ENCODE data around the gene TUSC2.

TUSC2 gene

GRCh38 chr3:50354186-50354764 lies 26.3 kb upstream of the TUSC2 start:
- DNase-seq (ENCODE audit: low read depth): no peak

GRCh38 chr3:50353245-50354004 lies 25.4 kb upstream of the TUSC2 start:
- DNase-seq (ENCODE audit: low read depth): no peak

GRCh38 chr3:50352781-50353180 lies 24.8 kb upstream of the TUSC2 start:
- DNase-seq (ENCODE audit: low read depth): no peak

GRCh38 chr3:50351323-50351697 lies 23.3 kb upstream of the TUSC2 start:
- no peak for DNase-seq (ENCODE audit: low read depth)

GRCh38 chr3:50350527-50351322 lies 22.7 kb upstream of the TUSC2 start, which contains the start of the genes CYB561D2 and NPRL2:
Gene CYB561D2 (plus strand): TSS chr3:50350862. CDS start chr3:50351434, 572 bp downstream.
Gene NPRL2 (minus strand): TSS chr3:50350775. CDS start chr3:50350652, 123 bp downstream.
- DNase-seq (ENCODE audit: low read depth): peak; percentile 99

DNA sequence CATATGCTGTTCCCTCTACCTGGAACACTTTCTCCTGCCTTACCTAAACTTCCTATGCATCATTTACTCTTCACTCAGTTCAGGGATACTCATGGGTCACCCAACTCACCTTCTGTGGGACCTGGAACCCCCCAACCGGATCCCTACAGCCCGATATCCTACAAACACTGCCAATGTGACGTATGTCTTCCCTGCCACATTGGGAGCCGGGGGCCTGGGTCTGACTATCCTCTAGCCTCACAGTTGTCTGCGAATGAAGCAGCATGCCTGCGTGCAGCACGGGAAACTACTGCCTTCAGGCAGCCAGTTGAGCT lies 22.1 kb upstream of the TUSC2 start:
- no peak for DNase-seq (ENCODE audit: low read depth)

- DNase-seq (ENCODE audit: low read depth): peak; percentile 68
Measured at GRCh38 chr3:50347187-50347813, 19.3 kb upstream of the TUSC2 start.

DNA sequence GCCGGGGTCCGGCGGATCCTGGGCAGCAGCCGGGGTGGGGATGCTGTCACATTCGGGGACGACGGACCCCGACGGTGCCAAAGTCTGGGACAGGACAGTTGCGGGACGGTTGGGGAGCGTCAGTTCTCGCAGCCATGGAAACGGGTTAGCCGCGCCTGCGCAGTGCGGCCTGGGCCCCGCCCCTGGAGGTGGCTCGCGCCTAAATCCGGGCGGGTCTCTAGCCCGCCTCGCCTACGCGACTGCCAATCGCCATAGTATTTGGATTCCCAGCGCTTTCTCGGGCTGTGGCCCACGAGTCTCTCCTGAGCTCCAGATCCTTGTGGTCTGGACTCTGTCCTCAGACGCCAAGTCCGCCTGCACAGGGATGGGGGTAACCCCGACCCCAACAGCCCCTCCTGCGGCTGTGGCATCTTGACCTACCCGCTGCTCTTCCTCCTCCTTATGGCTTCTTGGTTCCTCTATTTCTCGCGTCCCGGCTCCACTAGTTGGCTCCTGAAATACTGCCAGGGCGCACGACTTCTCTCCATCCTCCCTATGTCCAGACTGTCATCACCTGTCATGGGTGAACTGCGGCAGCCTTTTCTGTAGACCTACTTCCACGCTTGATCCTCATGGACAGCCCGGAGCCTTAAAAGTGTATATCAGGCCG lies 17.7 kb upstream of the TUSC2 start, which contains the start of gene ZMYND10:
TSS of gene ZMYND10 (minus strand) at position 147 of the 649 bp plus-strand sequence. CDS start 153 bp downstream, outside the sequence.
- peak; percentile 78 for DNase-seq (ENCODE audit: low read depth)

GRCh38 chr3:50345008-50345407 lies 17.0 kb upstream of the TUSC2 start:
- no peak for DNase-seq (ENCODE audit: low read depth)

DNA sequence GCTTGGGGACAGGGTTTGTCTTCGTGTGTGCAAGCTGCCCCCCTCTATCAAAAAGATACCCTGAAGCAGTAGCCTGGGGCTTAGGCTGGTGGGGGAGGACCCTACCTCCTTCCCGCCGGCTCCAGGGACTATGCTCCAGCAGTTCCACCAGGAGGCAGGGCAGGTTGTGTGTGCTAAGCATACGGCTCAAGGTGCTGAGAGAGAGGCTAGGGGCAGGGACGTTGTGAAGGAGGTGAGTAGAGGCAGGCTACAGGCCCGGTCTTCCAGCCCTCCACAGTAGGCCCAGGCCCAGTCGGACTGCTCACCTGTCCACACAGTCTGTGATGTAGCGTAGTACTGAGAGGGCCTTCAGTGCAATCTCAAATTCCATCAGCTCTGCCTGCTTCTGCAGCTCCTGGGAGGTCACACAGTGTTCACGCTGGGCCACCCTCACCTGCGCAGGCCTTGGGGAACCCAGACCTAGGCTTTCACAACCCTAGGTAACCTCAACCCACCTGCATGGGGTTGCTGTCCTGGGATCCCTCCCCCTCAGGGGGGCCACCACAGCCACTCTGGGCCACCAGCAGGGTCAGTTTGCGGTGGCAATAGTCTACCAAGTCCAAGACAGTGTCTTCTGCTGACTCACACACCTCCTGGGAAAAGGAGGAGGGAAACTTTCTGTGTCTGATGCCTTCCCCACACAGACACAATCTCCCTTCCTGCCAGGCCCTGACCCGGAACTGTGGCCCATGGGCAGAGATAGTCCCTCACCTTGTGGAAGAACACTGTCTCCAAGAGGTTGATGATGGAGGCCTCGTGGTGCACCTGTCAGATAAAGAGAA lies 15.0 kb upstream of the TUSC2 start:
- no peak for DNase-seq (ENCODE audit: low read depth)

DNA sequence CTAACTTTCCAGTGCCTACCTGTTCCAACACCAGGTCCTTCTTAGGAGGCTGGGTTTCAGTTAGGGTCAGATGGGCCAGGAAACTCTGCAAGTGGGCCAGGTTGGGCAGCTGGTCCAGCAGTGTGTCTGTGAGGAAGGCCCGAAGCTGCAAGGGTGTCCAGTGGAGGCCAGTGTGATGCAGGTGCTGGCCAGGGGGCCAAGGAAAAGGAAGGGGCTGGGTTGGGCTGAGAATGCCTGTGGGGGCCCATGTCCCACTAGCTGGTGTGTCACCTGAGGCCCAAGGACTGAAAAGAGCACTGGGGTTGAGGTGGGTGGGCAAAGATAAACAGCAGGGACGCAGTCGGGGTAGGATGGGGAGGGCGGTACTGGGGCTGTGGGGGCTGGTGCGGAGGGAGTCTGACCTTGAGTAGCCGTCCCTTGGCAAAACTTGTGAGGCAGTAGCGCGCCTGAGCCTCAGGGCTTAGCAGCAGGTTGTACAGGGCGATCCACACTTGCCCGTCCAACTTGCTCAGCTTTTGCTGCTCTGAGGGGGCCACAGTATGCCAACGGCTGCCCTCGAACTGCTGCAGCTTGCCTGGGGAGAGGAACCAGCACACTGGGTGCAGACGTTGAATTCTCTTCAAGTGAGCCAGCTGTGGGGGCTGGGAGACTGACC lies 14.1 kb upstream of the TUSC2 start:
- no peak for DNase-seq (ENCODE audit: low read depth)

DNA sequence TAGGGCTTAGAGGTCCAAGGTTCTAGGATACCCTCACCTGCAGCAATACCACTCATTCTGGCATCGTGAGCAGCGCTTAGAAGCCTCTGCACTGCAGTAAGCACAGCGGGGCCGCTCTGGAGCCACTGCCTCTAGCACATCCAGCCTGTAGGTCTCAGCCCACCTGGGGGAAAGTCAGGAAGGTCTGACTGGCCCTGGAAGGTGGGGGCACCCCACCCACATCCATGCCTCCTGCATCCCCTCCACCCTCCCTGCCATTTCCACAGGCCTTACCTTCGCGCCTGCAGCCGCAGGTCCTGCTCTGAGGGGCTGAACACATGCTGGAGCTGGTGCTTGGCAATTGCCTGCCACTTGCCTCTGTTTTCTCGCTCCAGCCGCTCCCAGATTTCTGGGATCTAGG lies 13.5 kb upstream of the TUSC2 start:
- DNase-seq (ENCODE audit: low read depth): no peak

DNA sequence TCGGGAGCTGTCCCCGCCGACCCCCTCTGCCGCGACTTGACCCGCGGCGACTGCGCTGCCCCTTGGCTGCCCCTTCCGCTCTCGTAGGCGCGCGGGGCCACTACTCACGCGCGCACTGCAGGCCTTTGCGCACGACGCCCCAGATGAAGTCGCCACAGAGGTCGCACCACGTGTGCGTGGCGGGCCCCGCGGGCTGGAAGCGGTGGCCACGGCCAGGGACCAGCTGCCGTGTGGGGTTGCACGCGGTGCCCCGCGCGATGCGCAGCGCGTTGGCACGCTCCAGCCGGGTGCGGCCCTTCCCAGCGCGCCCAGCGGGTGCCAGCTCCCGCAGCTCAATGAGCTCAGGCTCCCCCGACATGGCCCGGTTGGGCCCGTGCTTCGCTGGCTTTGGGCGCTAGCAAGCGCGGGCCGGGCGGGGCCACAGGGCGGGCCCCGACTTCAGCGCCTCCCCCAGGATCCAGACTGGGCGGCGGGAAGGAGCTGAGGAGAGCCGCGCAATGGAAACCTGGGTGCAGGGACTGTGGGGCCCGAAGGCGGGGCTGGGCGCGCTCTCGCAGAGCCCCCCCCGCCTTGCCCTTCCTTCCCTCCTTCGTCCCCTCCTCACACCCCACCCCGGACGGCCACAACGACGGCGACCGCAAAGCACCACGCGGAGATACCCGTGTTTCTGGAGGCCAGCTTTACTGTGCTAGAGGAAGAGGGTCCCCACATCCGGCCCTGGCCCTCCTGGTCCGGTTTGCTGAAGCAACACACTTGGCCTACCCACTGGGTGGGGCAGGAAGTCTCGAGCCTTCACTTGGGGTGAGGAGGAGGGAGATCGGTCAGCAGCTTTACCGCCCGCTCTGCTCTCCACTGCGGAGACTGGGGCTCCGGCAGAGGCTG lies 12.7 kb upstream of the TUSC2 start, which contains the start of gene RASSF1:
TSS of gene RASSF1 (minus strand) at position 389 of the 882 bp plus-strand sequence. CDS start at position 358, 31 bp downstream.
- DNase-seq (ENCODE audit: low read depth): peak; percentile 77

DNA sequence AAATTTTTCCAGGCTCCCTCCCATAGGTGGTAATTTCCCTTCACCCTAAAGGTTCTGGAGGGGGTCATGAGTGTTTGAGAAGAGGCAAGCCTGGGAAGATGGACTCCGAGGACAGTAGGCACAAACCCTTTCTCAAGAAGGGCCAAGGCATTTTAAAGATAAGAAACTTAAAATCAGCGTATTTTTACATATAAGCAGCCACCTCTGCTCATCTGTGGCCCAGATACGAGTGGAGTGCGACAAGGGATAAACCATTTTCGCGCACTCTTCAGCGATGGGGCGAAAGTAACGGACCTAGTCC lies 12.1 kb upstream of the TUSC2 start:
- DNase-seq (ENCODE audit: low read depth): no peak

DNA sequence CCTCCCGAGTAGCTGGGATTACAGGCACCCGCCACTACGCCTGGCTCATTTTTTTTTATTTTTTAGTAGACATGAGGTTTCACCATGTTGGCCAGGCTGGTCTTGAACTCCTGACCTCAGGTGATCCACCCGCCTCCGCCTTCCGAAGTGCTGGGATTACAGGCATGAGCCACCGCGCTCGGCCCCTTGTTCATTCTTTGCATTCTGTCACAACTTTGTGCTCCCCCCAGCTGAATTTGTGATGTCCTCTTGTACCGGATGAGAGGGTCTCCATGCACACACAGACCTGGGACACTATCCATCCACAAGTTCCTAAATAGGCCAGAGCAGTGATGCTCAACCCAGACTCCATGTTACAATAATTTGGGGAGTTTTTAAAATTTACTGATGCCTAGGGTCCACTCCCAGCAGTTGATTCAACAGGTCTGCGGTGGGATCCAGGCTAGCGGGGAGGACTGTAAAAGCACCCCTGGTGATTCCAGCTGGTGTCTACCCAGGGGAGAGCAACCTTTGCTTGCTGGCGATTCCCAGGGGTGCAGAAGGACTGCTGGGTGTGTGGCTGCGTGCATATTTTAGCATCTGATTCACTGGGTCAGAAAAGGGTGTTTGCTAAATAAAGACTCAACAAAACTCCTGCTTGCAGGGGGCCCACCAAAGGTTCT lies 11.6 kb upstream of the TUSC2 start:
- no peak for DNase-seq (ENCODE audit: low read depth)

- no peak for DNase-seq (ENCODE audit: low read depth)
Measured at GRCh38 chr3:50338965-50339364, 10.9 kb upstream of the TUSC2 start.

DNA sequence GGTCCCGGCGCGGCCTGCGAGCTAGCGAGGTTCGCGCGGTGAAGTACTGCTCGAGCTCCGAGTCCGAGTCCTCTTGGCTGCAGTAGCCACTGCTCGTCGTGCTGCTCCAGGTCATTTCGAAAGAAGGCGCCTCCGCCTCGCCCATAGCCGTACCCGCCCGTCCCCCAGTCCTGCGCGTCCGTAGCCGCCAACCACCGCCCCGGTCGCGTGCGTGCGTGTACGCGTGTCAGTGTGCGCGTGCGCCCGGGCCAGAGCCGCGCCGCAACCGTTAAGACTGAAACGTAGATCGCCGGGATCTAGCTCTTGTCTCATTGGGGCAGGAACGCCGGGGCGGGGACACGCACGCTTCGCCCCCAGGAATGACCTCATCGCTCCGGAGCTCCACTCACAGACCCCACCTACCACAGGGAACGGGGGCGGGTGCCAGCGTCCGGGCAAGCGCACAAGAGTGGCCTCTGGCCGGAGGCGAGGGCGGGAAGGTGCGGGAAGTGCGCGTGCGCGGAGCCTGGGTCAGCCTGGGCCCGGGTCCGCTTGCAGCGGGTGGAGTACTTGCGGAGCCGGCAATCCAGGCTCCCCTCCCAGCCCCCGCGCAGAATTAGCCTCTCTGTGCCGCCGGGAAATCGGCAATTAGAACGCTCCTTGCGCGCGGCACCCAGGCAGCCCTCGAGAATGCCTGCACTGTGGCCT lies 9.3 kb upstream of the TUSC2 start:
- peak; percentile 96 for DNase-seq (ENCODE audit: low read depth)

DNA sequence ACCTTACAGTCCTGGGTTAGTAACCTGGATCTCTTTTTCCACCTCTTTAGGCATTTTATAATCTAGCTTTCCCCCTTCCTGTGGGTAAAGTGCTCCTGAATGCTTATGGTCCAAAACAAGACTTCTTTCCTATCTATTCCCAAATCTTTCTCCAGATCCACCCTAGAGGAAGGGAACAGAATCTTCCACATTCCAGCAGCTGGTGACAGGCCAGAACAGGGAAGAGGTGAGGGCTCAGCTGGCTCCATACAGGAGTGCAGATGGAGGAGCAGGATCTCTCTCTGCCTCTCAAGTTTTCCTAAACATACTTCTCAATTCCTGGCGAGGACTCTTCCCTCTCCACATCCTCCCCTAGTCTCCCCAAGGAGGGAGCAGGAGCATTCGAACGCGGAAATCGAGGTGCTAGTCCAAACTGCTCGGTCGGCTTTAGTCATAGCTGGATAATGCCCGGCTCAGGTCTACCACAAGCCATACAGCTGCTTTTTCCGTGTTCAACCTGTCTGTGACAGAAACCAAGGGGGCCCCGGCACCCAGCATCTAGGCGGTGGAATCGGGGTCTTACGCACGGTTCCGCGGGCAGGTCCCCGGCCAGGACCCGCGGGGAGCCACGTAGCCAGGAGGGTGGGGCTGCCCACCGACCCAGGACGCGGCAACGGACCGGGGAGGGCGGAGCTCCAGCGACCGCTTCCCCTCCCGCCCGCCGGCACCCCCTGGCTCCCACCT lies 8.6 kb upstream of the TUSC2 start:
- DNase-seq (ENCODE audit: low read depth): no peak

All from activated T-cell treated with anti-CD3 and anti-CD28 coated beads for 48 hours (primary cell).